K562 (cell line): ENCODE results near the gene MYL11. TPM values are rescaled to one million over a fixed set of nuclear protein-coding genes. Genes with fewer than 3 reads are reported as not detected.

Experiments
- DACH1 ChIP-seq: fragments of 450-650 bp; IDR thresholded peaks from 2 replicates; pipeline ENCODE4 v1.6.1; 2018; ENCODE audit not compliant: partially characterized antibody
- ERF ChIP-seq: fragments of 450-650 bp; formaldehyde crosslinking; IDR thresholded peaks from 2 replicates; pipeline ENCODE4 v1.4.0; 2020; ENCODE audit warnings: mild to moderate bottlenecking, mixed read lengths
- ILK ChIP-seq: fragments of 450-650 bp; IDR thresholded peaks from 2 replicates; pipeline ENCODE4 v1.6.1; 2016; ENCODE audit warnings: missing genetic modification characterization, low read depth, mild to moderate bottlenecking, missing compliant biosample characterization, moderate library complexity, borderline replicate concordance
- MEF2A ChIP-seq: IDR thresholded peaks from 2 replicates; pipeline ENCODE4 v1.6.1; 2011; ENCODE audit warnings: low read depth, mild to moderate bottlenecking, low read length, moderate library complexity; ENCODE audit not compliant: control insufficient read depth
- PCBP1 ChIP-seq: fragments of 200-400 bp; formaldehyde crosslinking; IDR thresholded peaks from 2 replicates; pipeline ENCODE4 v1.6.1; 2018; ENCODE audit warnings: mild to moderate bottlenecking, low read depth, low read length; ENCODE audit not compliant: poor library complexity, severe bottlenecking
- SRSF3 ChIP-seq: fragments of 200-400 bp; formaldehyde crosslinking; IDR thresholded peaks from 2 replicates; pipeline ENCODE4 v1.6.1; 2016; ENCODE audit warnings: mild to moderate bottlenecking, low read length, moderate library complexity; ENCODE audit not compliant: insufficient read depth
- TBL1XR1 ChIP-seq, 2 experiments: IDR thresholded peaks; 2 replicates each; pipeline ENCODE4 v1.6.1; 2012; ENCODE audit warnings: improper control_type of control experiment in 2 of 2, low read length in 2 of 2, mild to moderate bottlenecking in 1 of 2
- polyA plus RNA-seq, 8 experiments: library from polyadenylated mRNA; depleted of rRNA in 4 of 8; stranded (reverse) in 5 of 8; unstranded in 3 of 8; fragments of >200 nt; fragmentation: Nextera tagmentation in 2 of 8; fragmentation: Illumina TruSeq in 1 of 8; extraction: Ambion mirVana in 2 of 8; extraction: Trizol in 1 of 8; gene quantifications; 2 replicates each; pipeline versions ENCODE4 v1.2.1 to v1.2.3, GENCODE V29; 2011 to 2014; ENCODE audit warnings: inconsistent platforms in 1 of 8, missing spikeins in 1 of 8
- total RNA-seq, 7 experiments: library from RNA; depleted of rRNA in 6 of 7; stranded (reverse); fragments of >200 nt in 6 of 7; fragmentation: Illumina TruSeq in 2 of 7; extraction: Trizol in 2 of 7; gene quantifications; 2 replicates each; pipeline versions ENCODE4 v1.2.1 to v1.2.3, GENCODE V29; 2011 to 2021; ENCODE audit warnings: low replicate concordance in 1 of 7
- TF ChIP-seq, protein P1 (sequence below), 3 experiments: fragments of 200-800 bp in 1 of 3; fragments of 250-450 bp in 1 of 3; fragments of 450-650 bp in 1 of 3; sonication (Bioruptor Pico) in 1 of 3; sonication (Bioruptor generic) in 1 of 3; formaldehyde crosslinking in 1 of 3; IDR thresholded peaks; 2 replicates each; pipeline versions ENCODE4 v1.6.1 to v1.8.0; 2016 to 2022; ENCODE audit warnings: mild to moderate bottlenecking in 2 of 3, missing genetic modification characterization in 2 of 3, missing compliant biosample characterization in 1 of 3, moderate library complexity in 1 of 3

The MYL11 gene
- total and polyA plus RNA-seq, 9 of the 15 experiments (the other 6 are each of a cell fraction or from before 2014, with no cell fraction given), result 0.31 to 1.5 (median 0.73) TPM; not detected in 4

DNA sequence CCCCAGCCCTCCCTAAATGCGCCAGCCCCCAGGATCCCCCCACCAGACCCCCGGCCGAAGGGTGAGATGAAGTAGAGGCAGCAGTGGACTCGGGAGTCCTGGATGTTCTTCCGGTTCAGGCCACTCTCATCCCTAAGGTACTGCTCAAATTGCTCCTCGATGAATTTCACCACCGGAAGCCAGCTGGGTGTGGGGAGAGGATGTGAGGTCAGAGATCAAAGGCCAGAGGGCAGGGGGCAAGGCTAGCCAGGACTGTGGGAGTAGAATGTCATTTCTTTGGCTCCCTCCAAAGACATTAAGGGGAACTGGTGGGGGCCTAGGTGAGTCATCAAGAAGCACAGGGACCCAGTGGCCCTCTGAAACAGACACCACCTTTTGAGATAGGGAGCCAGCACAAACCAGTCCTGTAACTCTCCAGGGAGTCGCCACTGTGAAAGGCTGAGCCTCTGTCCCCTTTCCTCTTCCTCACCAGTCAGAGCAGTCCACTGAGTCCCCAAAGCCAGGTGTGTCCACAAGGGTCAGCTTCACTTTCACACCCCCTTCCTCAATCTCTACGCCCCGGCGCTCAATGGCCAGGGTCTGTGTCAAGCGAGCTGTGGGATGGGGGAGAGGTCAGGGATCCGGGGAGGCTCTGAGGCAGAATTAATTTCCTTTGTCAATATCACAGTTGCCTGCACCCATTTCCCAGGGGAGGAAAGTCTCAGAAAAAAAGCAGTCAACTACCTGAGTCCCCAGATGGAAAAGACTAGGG, 6.9 kb downstream of the MYL11 start (continued):
- TF ChIP-seq, protein P1, sequence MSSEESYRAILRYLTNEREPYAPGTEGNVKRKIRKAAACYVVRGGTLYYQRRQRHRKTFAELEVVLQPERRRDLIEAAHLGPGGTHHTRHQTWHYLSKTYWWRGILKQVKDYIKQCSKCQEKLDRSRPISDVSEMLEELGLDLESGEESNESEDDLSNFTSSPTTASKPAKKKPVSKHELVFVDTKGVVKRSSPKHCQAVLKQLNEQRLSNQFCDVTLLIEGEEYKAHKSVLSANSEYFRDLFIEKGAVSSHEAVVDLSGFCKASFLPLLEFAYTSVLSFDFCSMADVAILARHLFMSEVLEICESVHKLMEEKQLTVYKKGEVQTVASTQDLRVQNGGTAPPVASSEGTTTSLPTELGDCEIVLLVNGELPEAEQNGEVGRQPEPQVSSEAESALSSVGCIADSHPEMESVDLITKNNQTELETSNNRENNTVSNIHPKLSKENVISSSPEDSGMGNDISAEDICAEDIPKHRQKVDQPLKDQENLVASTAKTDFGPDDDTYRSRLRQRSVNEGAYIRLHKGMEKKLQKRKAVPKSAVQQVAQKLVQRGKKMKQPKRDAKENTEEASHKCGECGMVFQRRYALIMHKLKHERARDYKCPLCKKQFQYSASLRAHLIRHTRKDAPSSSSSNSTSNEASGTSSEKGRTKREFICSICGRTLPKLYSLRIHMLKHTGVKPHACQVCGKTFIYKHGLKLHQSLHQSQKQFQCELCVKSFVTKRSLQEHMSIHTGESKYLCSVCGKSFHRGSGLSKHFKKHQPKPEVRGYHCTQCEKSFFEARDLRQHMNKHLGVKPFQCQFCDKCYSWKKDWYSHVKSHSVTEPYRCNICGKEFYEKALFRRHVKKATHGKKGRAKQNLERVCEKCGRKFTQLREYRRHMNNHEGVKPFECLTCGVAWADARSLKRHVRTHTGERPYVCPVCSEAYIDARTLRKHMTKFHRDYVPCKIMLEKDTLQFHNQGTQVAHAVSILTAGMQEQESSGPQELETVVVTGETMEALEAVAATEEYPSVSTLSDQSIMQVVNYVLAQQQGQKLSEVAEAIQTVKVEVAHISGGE (CRISPR knock-in tag; IDR thresholded peaks at IDR 0.05), result peak in 1 of 3 experiments; percentile 52; a peak in 1 of 6 replicates
- TF ChIP-seq ERF (CRISPR knock-in tag) (no peak), TBL1XR1 (IDR thresholded peaks at IDR 0.05; ENCODE audit: low read length in 2 of 2) (peak; percentile 15 to 48; a peak in 2 of 4 replicates), SRSF3 (no peak), ILK (tag) (no peak), PCBP1 (no peak), DACH1 (peak; percentile 60), MEF2A (peak; percentile 53; the same call in 1 of the 2 replicates)
- TF ChIP-seq, all 486 proteins: peak for 101
